ENCODE data around the gene SEMA3A. TPM values are rescaled to one million over a fixed set of nuclear protein-coding genes. Genes with fewer than 3 reads are reported as not detected.

Gene SEMA3A
- total and polyA plus RNA-seq, 8 donors: 0.05 to 0.79 (median 0.46) TPM

GRCh38 chr7:83925860-83926259 is 268.7 kb downstream of the SEMA3A start:
- WGBS, 2 donors: 43 to 89% methylated on average over 1 of the region's 1 CpG
- no peak for FAIRE-seq
- no peak for ATAC-seq
- DNase-seq: no peak
- Histone ChIP-seq H3K9me3 (no peaks in the 10 kb centered on the region), H3K27ac (no peak overlapping the region), H3K4me1 (no peaks in the 10 kb centered on the region), H3K36me3 (no peaks in the 10 kb centered on the region), H3K27me3 (no peaks in the 10 kb centered on the region), H3K4me3 (no peak overlapping the region)
- TF ChIP-seq CTCF (IDR thresholded peaks at IDR 0.05): no peak
- intact Hi-C loops (cut with DNase I): no loop called here

- Histone ChIP-seq H3K4me1 (no peaks in the 10 kb centered on the region), H3K4me3 (no peak overlapping the region), H3K27me3 (no peaks in the 10 kb centered on the region), H3K27ac (no peak overlapping the region), H3K9me3 (no peaks in the 10 kb centered on the region), H3K36me3 (no peaks in the 10 kb centered on the region)
- intact Hi-C loops (cut with DNase I): no loop called here
- FAIRE-seq (no peak), DNase-seq (no peak), ATAC-seq (no peak)
- no peak for TF ChIP-seq CTCF (IDR thresholded peaks at IDR 0.05)
- 34 to 44% methylated on average over 4 of the region's 4 CpGs for WGBS, 2 donors
Measured at GRCh38 chr7:83921941-83922607, 272.5 kb downstream of the SEMA3A start.

GRCh38 chr7:83921271-83921940 is 273.2 kb downstream of the SEMA3A start:
- ATAC-seq (no peak), FAIRE-seq (no peak), DNase-seq (no peak)
- H3K4me1 ChIP-seq: no peaks in the 10 kb centered on the region
- H3K4me3 ChIP-seq: no peak overlapping the region
- WGBS, 2 donors: 54 to 59% methylated on average over 1 of the region's 1 CpG
- H3K9me3 ChIP-seq: no peaks in the 10 kb centered on the region
- no peak for TF ChIP-seq CTCF (IDR thresholded peaks at IDR 0.05)
- no peaks in the 10 kb centered on the region for H3K27me3 ChIP-seq
- H3K36me3 ChIP-seq: no peaks in the 10 kb centered on the region
- intact Hi-C loops (cut with DNase I): no loop called here
- no peak overlapping the region for H3K27ac ChIP-seq

- FAIRE-seq (no peak), DNase-seq (no peak), ATAC-seq (no peak)
- TF ChIP-seq CTCF (IDR thresholded peaks at IDR 0.05): no peak
- Histone ChIP-seq H3K4me1 (no peaks in the 10 kb centered on the region), H3K36me3 (no peaks in the 10 kb centered on the region), H3K9me3 (no peaks in the 10 kb centered on the region), H3K27ac (no peak overlapping the region), H3K27me3 (no peaks in the 10 kb centered on the region), H3K4me3 (no peak overlapping the region)
- intact Hi-C loops (cut with DNase I): no loop called here
- WGBS, 2 donors: 43 to 50% methylated on average over 1 of the region's 1 CpG
Measured at GRCh38 chr7:83918142-83918541, 276.4 kb downstream of the SEMA3A start.

GRCh38 chr7:83913174-83913573 is 281.4 kb downstream of the SEMA3A start:
- Histone ChIP-seq H3K27ac (no peak overlapping the region), H3K9me3 (no peaks in the 10 kb centered on the region), H3K4me1 (no peaks in the 10 kb centered on the region), H3K27me3 (no peaks in the 10 kb centered on the region), H3K4me3 (no peak overlapping the region), H3K36me3 (no peaks in the 10 kb centered on the region)
- DNase-seq: no peak
- FAIRE-seq: no peak
- ATAC-seq: no peak
- intact Hi-C loops (cut with DNase I): no loop called here
- TF ChIP-seq CTCF (IDR thresholded peaks at IDR 0.05): no peak

Measured in pancreas (tissue), 10 donors.